GM18502 (cell line): Measurements from ENCODE around the gene OR12D1.

Experiments used
- ATAC-seq: cut with Tn5 transposase; IDR thresholded peaks from one replicate; pipeline ENCODE4 v1.9.1; 2021; ENCODE audit warnings: mild to moderate bottlenecking; ENCODE audit not compliant: unreplicated experiment, poor library complexity

Gene OR12D1

DNA sequence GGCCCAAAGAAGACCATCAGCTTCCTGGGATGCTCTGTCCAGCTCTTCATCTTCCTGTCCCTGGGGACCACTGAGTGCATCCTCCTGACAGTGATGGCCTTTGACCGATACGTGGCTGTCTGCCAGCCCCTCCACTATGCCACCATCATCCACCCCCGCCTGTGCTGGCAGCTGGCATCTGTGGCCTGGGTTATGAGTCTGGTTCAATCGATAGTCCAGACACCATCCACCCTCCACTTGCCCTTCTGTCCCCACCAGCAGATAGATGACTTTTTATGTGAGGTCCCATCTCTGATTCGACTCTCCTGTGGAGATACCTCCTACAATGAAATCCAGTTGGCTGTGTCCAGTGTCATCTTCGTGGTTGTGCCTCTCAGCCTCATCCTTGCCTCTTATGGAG lies 47.3 kb downstream of the OR12D1 start:
- no peak for ATAC-seq

DNA sequence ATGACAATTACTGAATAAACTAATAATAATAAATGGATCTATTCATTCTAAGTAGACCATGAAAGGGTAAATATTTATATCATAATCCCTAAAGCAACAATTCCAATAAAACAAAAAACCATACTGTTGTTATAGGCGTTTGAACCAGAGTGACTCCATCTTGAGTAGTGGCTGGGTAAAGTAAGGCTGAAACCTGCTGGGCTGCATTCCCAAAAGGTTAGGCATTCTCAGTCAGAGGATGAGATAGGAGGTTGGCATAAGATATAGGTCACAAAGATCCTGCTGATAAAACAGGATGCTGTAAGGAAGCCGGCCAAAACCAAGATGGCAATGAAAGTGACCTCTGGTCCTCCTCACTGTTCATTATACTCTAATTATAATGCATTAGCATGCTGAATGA lies 50.6 kb downstream of the OR12D1 start:
- ATAC-seq: no peak

DNA sequence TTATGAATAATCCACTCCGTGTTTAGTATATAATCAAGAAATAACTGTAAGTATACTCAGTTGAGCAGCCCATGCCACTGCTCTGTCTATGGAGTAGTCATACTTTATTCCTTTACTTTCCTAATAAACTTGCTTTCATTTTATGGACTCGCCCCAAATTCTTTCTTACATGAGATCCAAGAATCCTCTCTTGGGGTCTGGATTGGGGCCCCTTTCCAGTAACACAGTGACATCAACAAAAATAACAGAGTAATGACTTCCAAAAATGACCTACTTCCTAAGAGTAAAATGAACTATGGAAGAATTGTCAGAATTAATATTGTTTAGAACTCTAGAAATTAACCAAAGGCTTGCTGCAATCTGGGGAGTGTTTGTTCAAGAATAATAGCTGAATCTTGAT lies 51.1 kb downstream of the OR12D1 start:
- ATAC-seq: no peak

DNA sequence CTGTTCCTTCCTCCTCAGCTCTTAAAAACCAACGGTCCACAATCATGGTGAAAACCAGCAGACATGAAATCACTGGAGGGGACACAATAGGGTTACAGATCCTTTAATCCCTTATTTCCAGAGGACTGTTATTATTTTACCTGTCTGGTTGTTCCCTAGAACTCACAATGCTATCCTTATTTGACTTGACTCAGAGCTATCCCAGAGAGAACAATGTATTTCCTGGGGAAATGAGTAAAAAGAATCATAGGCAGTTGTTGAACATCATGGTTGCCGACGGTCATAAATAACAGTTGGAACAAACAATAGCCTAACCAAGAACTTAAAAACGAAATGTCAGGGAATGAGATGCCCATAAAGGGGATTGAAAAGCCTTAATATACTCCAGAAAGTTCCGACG lies 51.5 kb downstream of the OR12D1 start:
- ATAC-seq: no peak
